Epithelial cell of esophagus (primary cell): Measurements from ENCODE around the gene COL18A1.

ENCODE experiments used
- DNase-seq: peaks from one replicate; pipeline ENCODE4 v3.0.0; 2010; ENCODE audit warnings: low read depth
- H3K4me3 ChIP-seq: 2 replicates; pipeline ENCODE4 v1.5.1; 2011; ENCODE audit warnings: mild to moderate bottlenecking, low read length, control low read depth
- CTCF ChIP-seq: IDR thresholded peaks from 2 replicates; pipeline ENCODE4 v1.5.1; 2011; ENCODE audit warnings: low read depth, mild to moderate bottlenecking, low read length, control low read depth, inconsistent platforms; ENCODE audit not compliant: insufficient read depth; ENCODE audit errors: missing control alignments

The COL18A1 gene

GRCh38 chr21:45384656-45385548, 20.1 kb upstream of the COL18A1 start:
- TF ChIP-seq CTCF = no peak
- H3K4me3 ChIP-seq = no peak overlapping the region
- no peak for DNase-seq

GRCh38 chr21:45385549-45386050, 19.4 kb upstream of the COL18A1 start:
- DNase-seq = no peak

GRCh38 chr21:45386336-45386727, 18.6 kb upstream of the COL18A1 start:
- no peak for TF ChIP-seq CTCF

More at GRCh38 chr21:45385549-45386050, 19.4 kb upstream of the COL18A1 start:
- no peak for TF ChIP-seq CTCF
- no peak overlapping the region for H3K4me3 ChIP-seq

GRCh38 chr21:45386728-45387371, 18.1 kb upstream of the COL18A1 start:
- TF ChIP-seq CTCF = peak; percentile 14
- peak; percentile 46 for DNase-seq
- no peak overlapping the region for H3K4me3 ChIP-seq

More at GRCh38 chr21:45386336-45386727, 18.6 kb upstream of the COL18A1 start:
- H3K4me3 ChIP-seq = no peak overlapping the region
- no peak for DNase-seq

- TF ChIP-seq CTCF = no peak
- no peak for DNase-seq
- no peak overlapping the region for H3K4me3 ChIP-seq
These were observed 17.5 kb upstream of the COL18A1 start for GRCh38 chr21:45387506-45387905.

- no peak overlapping the region for H3K4me3 ChIP-seq
- no peak for TF ChIP-seq CTCF
- no peak for DNase-seq
These were observed 16.9 kb upstream of the COL18A1 start for GRCh38 chr21:45388011-45388521.
